Spleen (tissue), 11 donors: ENCODE measurements around the gene GSTO1. TPM values are rescaled to one million over a fixed set of nuclear protein-coding genes. Genes with fewer than 3 reads are reported as not detected.

Experiments
- DNase-seq: peaks from one replicate; pipeline ENCODE4 v3.0.0-alpha.2; 2020
- H3K27ac ChIP-seq, 8 donors: fragments of 200-600 bp; sonication (generic) in 7 of 8; 1 replicate in 4 of 8; 2 replicates in 4 of 8; pipeline versions ENCODE4 v1.5.0 to v1.8.0; 2016 to 2021; ENCODE audit warnings: inconsistent platforms in 4 of 8, mild to moderate bottlenecking in 4 of 8, moderate library complexity in 1 of 8
- H3K27me3 ChIP-seq, 7 donors: fragments of 200-600 bp; sonication (generic) in 6 of 7; replicated peaks in 1 of 7; 1 replicate in 4 of 7; 2 replicates in 3 of 7; pipeline versions ENCODE4 v1.5.0 to v1.8.0; 2016 to 2021; ENCODE audit warnings: inconsistent platforms in 3 of 7, mild to moderate bottlenecking in 1 of 7
- H3K36me3 ChIP-seq, 6 donors: fragments of 200-600 bp; sonication (generic) in 5 of 6; 1 replicate in 4 of 6; 2 replicates in 2 of 6; pipeline versions ENCODE4 v1.5.0 to v1.8.0; 2016 to 2021; ENCODE audit warnings: inconsistent platforms in 2 of 6
- H3K4me1 ChIP-seq, 6 donors: fragments of 200-600 bp; sonication (generic) in 5 of 6; 1 replicate in 3 of 6; 2 replicates in 3 of 6; pipeline versions ENCODE4 v1.5.0 to v1.8.0; 2016 to 2021; ENCODE audit warnings: inconsistent platforms in 3 of 6
- H3K4me3 ChIP-seq, 8 donors: fragments of 200-600 bp; sonication (generic) in 7 of 8; 1 replicate in 4 of 8; 2 replicates in 4 of 8; pipeline versions ENCODE4 v1.5.0 to v1.8.0; 2016 to 2021; ENCODE audit warnings: inconsistent platforms in 4 of 8, mild to moderate bottlenecking in 4 of 8, moderate library complexity in 2 of 8
- H3K9me3 ChIP-seq, 8 donors: fragments of 200-600 bp; sonication (generic) in 7 of 8; 1 replicate in 4 of 8; 2 replicates in 4 of 8; pipeline versions ENCODE4 v1.5.0 to v1.8.0; 2016 to 2021; ENCODE audit warnings: inconsistent platforms in 4 of 8
- CTCF ChIP-seq, 11 experiments: fragments of 200-600 bp in 7 of 11; fragments of 450-650 bp in 4 of 11; sonication (generic) in 4 of 11; IDR thresholded peaks in 8 of 11; conservative IDR thresholded peaks in 3 of 11; 1 replicate in 7 of 11; 2 replicates in 4 of 11; pipeline versions ENCODE4 v1.4.0 to v1.8.0; 2016 to 2021; ENCODE audit warnings: antibody characterized with exemption in 11 of 11, inconsistent platforms in 4 of 11, mild to moderate bottlenecking in 1 of 11
- POLR2A ChIP-seq, 3 donors: fragments of 450-650 bp; IDR thresholded peaks; one replicate each; pipeline ENCODE4 v1.5.1; 2017; ENCODE audit warnings: antibody characterized with exemption in 3 of 3, mild to moderate bottlenecking in 1 of 3
- POLR2AphosphoS5 ChIP-seq, 3 donors: sonication (generic); formaldehyde crosslinking; IDR thresholded peaks; one replicate each; pipeline ENCODE4 v1.5.1; 2017; ENCODE audit warnings: antibody characterized with exemption in 3 of 3
- WGBS, 5 donors: extraction: QIAGEN DNeasy Blood & Tissue Kit in 3 of 5; methylation state at CpG; one replicate each; pipeline versions ENCODE4 v1.1.5 to v1.1.7; 2013 to 2018; 5-methylcytosine and 5-hydroxymethylcytosine counted together
- intact Hi-C: fragments of 100-400 bp; cut with DNase I; formaldehyde crosslinking; loops from one replicate; pipeline ENCODE4 v1.15.0; 2023; ENCODE audit warnings: low total_unique reads
- polyA plus RNA-seq, 3 donors: library from polyadenylated mRNA; stranded (reverse); fragments of 200-250 nt; gene quantifications; one replicate each; pipeline ENCODE4 v1.2.1, GENCODE V29; 2013
- total RNA-seq, 7 donors: library from RNA; depleted of rRNA in 3 of 7; stranded (reverse); fragments of >200 nt in 3 of 7; fragmentation: NEBNext Ultra II Directional in 4 of 7; extraction: Animal tissue kit (Norgen Biotek cat#: 25700) in 4 of 7; gene quantifications; one replicate each; pipeline versions ENCODE4 v1.1.0 to v1.2.1, GENCODE V29; 2016 to 2021
- donor health status: healthy with polysubstance abuse.
- donor health status: DM: no; HTN: no; CAD: no; lungs with moderate emphysema.
- donor health status: DM: no; HTN: no; CAD: no.
- donor health status: Bipolar disorder and iron deficiency.
- donor health status: healthy.
- donor health status: DM: no; HTN: no; CAD: no.
- donor health status: DM: yes; HTN: yes; CAD: no.

Gene GSTO1
- total and polyA plus RNA-seq, 10 donors = 64.4 to 157 (median 90.8) TPM

GRCh38 chr10:104276192-104276591, 21.5 kb downstream of the GSTO1 start:
- no peak for DNase-seq
- Histone ChIP-seq H3K36me3 (no peaks in the 10 kb centered on the region), H3K27me3 (peaks cover 0 to 22% (median 8%) of the 10 kb centered on the region in 7 donors), H3K4me1 (peaks cover 0 to 11% (median 8%) of the 10 kb centered on the region in 6 donors), H3K4me3 (no peak overlapping the region), H3K27ac (no peak overlapping the region), H3K9me3 (no peaks in the 10 kb centered on the region)
- intact Hi-C loops = no loop called here
- no peak for TF ChIP-seq POLR2AphosphoS5 (IDR thresholded peaks at IDR 0.05)
- TF ChIP-seq POLR2A (IDR thresholded peaks at IDR 0.05) = no peak
- TF ChIP-seq CTCF (IDR thresholded peaks at IDR 0.05 in 8 of 11, conservative IDR thresholded peaks at IDR 0.05 in 3 of 11) = no peak
- 72 to 88% (median 78%) methylated on average over 1 of the region's 1 CpG for WGBS, 5 donors

GRCh38 chr10:104277785-104278184, 23.1 kb downstream of the GSTO1 start:
- no peak for DNase-seq
- no peaks in the 10 kb centered on the region for H3K9me3 ChIP-seq
- H3K4me1 ChIP-seq = peaks cover 0 to 11% (median 8%) of the 10 kb centered on the region in 6 donors
- H3K27me3 ChIP-seq = peaks cover 0 to 22% (median 8%) of the 10 kb centered on the region in 7 donors
- intact Hi-C loops = no loop called here
- H3K36me3 ChIP-seq = no peaks in the 10 kb centered on the region
- WGBS, 5 donors = 70 to 93% (median 74%) methylated on average over 2 of the region's 2 CpGs
- no peak overlapping the region for H3K4me3 ChIP-seq
- TF ChIP-seq CTCF (IDR thresholded peaks at IDR 0.05 in 8 of 11, conservative IDR thresholded peaks at IDR 0.05 in 3 of 11) = no peak
- no peak for TF ChIP-seq POLR2A (IDR thresholded peaks at IDR 0.05)
- TF ChIP-seq POLR2AphosphoS5 (IDR thresholded peaks at IDR 0.05) = no peak
- no peak overlapping the region for H3K27ac ChIP-seq

- H3K27ac ChIP-seq = no peak overlapping the region
- no peak overlapping the region for H3K4me3 ChIP-seq
- peaks cover 0 to 6% (median 4%) of the 10 kb centered on the region in 6 donors for H3K4me1 ChIP-seq
- 83 to 98% (median 93%) methylated on average over 3 of the region's 3 CpGs for WGBS, 5 donors
- no peak for TF ChIP-seq POLR2AphosphoS5 (IDR thresholded peaks at IDR 0.05)
- no peak for TF ChIP-seq POLR2A (IDR thresholded peaks at IDR 0.05)
- no peak for TF ChIP-seq CTCF (IDR thresholded peaks at IDR 0.05 in 8 of 11, conservative IDR thresholded peaks at IDR 0.05 in 3 of 11)
- DNase-seq = no peak
- no peaks in the 10 kb centered on the region for H3K9me3 ChIP-seq
- peaks cover 0 to 12% (median 7%) of the 10 kb centered on the region in 7 donors for H3K27me3 ChIP-seq
- no peaks in the 10 kb centered on the region for H3K36me3 ChIP-seq
- intact Hi-C loops = no loop called here
Measured at GRCh38 chr10:104279550-104280259, 25.0 kb downstream of the GSTO1 start.

GRCh38 chr10:104281694-104282093, 27.0 kb downstream of the GSTO1 start:
- TF ChIP-seq POLR2A (IDR thresholded peaks at IDR 0.05) (no peak), CTCF (IDR thresholded peaks at IDR 0.05 in 8 of 11, conservative IDR thresholded peaks at IDR 0.05 in 3 of 11) (no peak), POLR2AphosphoS5 (IDR thresholded peaks at IDR 0.05) (no peak)
- Histone ChIP-seq H3K36me3 (no peaks in the 10 kb centered on the region), H3K4me1 (no peaks in the 10 kb centered on the region), H3K27me3 (no peaks in the 10 kb centered on the region), H3K9me3 (no peaks in the 10 kb centered on the region), H3K4me3 (no peak overlapping the region), H3K27ac (no peak overlapping the region)
- intact Hi-C loops = no loop called here
- WGBS, 5 donors = 82 to 87% (median 85%) methylated on average over 3 of the region's 3 CpGs
- DNase-seq = no peak
